Measurements from ENCODE around the gene ST3GAL2. TPM values are rescaled to one million over a fixed set of nuclear protein-coding genes. Genes with fewer than 3 reads are reported as not detected.

ST3GAL2 gene
- total and polyA plus RNA-seq, 2 donors (not counting 3 experiments of a cell fraction or from before 2014, with no cell fraction given), result 23.0 to 50.4 TPM

GRCh38 chr16:70428178-70428998, 10.5 kb downstream of the ST3GAL2 start:
- Histone ChIP-seq H3K4me1 (ENCODE audit: control insufficient read depth, extremely low read depth, insufficient read depth, low read length) (peaks cover 54% of the 10 kb centered on the region), H3K4me3 (replicated peaks in 1 of 3; ENCODE audit: insufficient read depth in 1 of 3, low read depth in 1 of 3, low read length in 3 of 3) (no peak overlapping the region), H4K20me1 (replicated peaks; ENCODE audit: control insufficient read depth, extremely low read depth, insufficient read depth, low read length) (no peaks in the 10 kb centered on the region), H3K36me3 (ENCODE audit: control insufficient read depth in 2 of 2, extremely low read depth in 1 of 2, insufficient read depth in 2 of 2, low read length in 2 of 2) (peaks cover 0 to 4% of the 10 kb centered on the region in 2 experiments), H2AFZ (ENCODE audit: low read depth, low read length) (peak overlapping the region; percentile 8), H3K9ac (replicated peaks; ENCODE audit: extremely low read depth, insufficient read depth, low read length) (peak overlapping the region; percentile 57), H3K4me2 (ENCODE audit: insufficient read depth, low read length) (peak overlapping the region; percentile 76), H3K9me1 (replicated peaks; ENCODE audit: control insufficient read depth, extremely low read depth, insufficient read depth, low read length) (no peaks in the 10 kb centered on the region), H3K79me2 (ENCODE audit: control insufficient read depth, insufficient read depth, low read length) (peaks cover 58% of the 10 kb centered on the region), H3K27me3 (ENCODE audit: control insufficient read depth in 2 of 2, insufficient read depth in 2 of 2, low read length in 2 of 2) (no peaks in the 10 kb centered on the region), H3K9me3 (replicated peaks; ENCODE audit: control insufficient read depth, insufficient read depth, low read length) (no peaks in the 10 kb centered on the region), H3K27ac (ENCODE audit: insufficient read depth, low read depth, low read length) (peak overlapping the region; percentile 86)
- DNase-seq (ENCODE audit: low read depth, low spot score) (peak; percentile 96), FAIRE-seq (no peak)
- dilution Hi-C loops (cut with MboI; ENCODE audit: extremely low pct_ligation_motif_present, low sequenced_read_pairs), result no loop called here
- no peak for TF ChIP-seq MYC (IDR thresholded peaks at IDR 0.05; ENCODE audit: low read depth, low read length)
- peak; percentile 77 for TF ChIP-seq POLR2A (IDR thresholded peaks at IDR 0.05; ENCODE audit: low read depth, low read length)
- TF ChIP-seq EZH2 (IDR thresholded peaks at IDR 0.05; ENCODE audit: borderline replicate concordance, low read depth, low read length, severe bottlenecking), result no peak
- TF ChIP-seq MAX (IDR thresholded peaks at IDR 0.05; ENCODE audit: insufficient read depth, insufficient read length), result no peak
- peak; percentile 19 for TF ChIP-seq FOS (IDR thresholded peaks at IDR 0.05; ENCODE audit: borderline replicate concordance, insufficient read depth, low read length)
- peak; percentile 95 for TF ChIP-seq GATA2 (IDR thresholded peaks at IDR 0.05; ENCODE audit: insufficient read depth, insufficient read length, low read depth, low read length)
- TF ChIP-seq POLR2AphosphoS5 (IDR thresholded peaks at IDR 0.05; ENCODE audit: insufficient read depth, low read depth, low read length), result peak; percentile 82
- no peak for TF ChIP-seq JUN (IDR thresholded peaks at IDR 0.05; ENCODE audit: borderline replicate concordance, insufficient read depth, insufficient read length, low read depth)
- TF ChIP-seq CTCF (IDR thresholded peaks at IDR 0.05; ENCODE audit: extremely low read depth in 1 of 2, insufficient read depth in 1 of 2, low read depth in 1 of 2, low read length in 2 of 2), result no peak
- ChIA-PET POLR2A (interaction anchor here (1.0 kb wide), 1 partner anchor 9 kb away, joined by 3 read pairs; no protein-coding TSS in a partner anchor), CTCF (interaction anchor here (0.6 to 1.0 kb wide), 7 partner anchors 9 to 78 kb away, joined by 3 to 4 read pairs (median 3); no protein-coding TSS in a partner anchor)
- TSS peak; percentile 76 for BruUV-seq (replicated peaks)
- intact Hi-C loops (cut with micrococcal nuclease), result loop anchor here (1.0 to 2.0 kb wide), 4 partner anchors 9 to 48 kb away; partner anchors contain the start of gene FCSK

Data from endothelial cell of umbilical vein (primary cell).